M059J (cell line): ENCODE measurements around the gene ATP11A. TPM values are rescaled to one million over a fixed set of nuclear protein-coding genes. Genes with fewer than 3 reads are reported as not detected.
A peak's percentile ranks its signal among the peaks of the same experiment; 100 is the strongest.
"Not testable (repeated sequence)": the region's sequence is repeated elsewhere in the genome, so short reads cannot be mapped to it uniquely, and the experiment has no call there.

Experiments
- DNase-seq: peaks from one replicate; pipeline ENCODE4 v3.0.0-alpha.2; 2012; ENCODE audit warnings: low read depth
- total RNA-seq: library from RNA; depleted of rRNA; stranded (reverse); fragments of >200 nt; shearing (Covaris generic); gene quantifications from 2 replicates; pipeline ENCODE4 v1.2.3, GENCODE V29; 2014

ATP11A gene
- total RNA-seq, 1 experiment from 2014 or later = 6.0 TPM

DNA sequence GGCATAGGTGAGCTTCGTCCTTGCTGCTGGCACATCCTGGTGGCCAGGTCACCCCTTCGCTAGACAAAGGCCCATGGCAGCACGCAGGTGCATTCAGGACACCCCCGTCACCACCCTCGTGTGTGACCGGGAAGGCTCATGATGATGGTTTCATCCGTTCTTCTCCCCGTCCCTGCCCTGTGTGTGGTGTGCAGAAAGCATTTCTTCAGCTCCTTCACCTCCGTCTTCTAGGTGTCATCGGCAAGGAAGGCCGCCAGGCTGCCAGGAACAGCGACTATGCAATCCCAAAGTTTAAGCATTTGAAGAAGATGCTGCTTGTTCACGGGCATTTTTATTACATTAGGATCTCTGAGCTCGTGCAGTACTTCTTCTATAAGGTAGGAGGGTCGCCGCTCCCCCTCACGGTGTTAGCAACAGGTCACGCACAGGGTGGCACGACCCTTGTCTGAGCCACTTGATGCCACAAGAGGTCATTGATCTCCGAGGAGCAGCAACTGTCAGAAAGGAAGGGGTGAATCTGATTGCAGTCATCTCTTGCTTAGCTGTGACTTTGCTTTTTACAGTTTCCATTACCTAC lies 168.2 kb downstream of the ATP11A start:
- DNase-seq = no peak

DNA sequence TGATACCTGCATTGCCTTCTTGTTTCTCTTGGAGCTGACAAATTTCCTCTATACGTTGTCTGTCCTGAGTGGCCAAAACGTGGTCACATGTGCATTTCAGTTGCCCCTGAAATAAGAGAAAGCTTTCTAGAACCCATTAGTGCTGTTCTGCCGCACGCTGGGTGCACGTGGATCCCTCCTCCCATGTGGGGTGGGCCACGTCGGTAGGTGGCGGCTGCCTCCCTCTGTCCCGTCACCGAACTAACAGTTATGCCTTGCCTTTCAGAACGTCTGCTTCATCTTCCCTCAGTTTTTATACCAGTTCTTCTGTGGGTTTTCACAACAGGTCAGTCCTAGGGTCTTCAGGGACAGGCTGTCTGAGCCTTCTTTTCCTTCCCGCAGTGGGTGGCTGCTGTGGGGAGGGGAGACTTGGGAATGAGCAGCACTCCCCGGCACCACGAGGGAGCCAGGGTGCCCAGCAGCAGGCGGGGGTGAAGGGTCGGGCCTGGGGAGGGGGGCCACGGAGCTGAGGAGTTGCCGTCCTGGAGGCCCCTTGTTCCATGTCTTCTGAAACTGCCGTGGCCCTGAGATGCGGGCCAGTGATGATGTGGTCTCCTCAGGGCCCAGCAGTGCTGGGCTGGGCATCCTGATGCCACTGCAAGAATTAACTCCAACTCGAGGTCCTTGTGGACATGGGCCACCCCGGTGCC lies 169.4 kb downstream of the ATP11A start:
- DNase-seq = no peak

DNA sequence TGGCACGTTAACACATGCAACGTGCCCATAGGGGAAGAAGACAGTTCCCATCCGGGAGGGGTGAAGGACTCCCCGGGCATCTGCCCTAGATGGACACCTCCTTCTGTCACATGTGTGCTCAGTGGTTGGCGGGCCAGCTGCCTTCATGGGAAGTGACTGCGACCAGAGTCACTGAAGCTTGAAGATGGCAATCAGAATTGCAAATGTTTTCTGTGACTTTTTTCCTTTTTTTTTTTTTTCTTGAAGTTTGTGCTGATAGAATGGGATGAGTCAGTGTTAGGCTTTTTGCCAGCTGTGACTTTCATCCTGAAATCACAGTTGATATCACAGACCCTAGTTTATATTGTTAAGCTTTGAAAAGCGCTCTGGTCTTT lies 170.0 kb downstream of the ATP11A start:
- DNase-seq = peak; percentile 63

DNA sequence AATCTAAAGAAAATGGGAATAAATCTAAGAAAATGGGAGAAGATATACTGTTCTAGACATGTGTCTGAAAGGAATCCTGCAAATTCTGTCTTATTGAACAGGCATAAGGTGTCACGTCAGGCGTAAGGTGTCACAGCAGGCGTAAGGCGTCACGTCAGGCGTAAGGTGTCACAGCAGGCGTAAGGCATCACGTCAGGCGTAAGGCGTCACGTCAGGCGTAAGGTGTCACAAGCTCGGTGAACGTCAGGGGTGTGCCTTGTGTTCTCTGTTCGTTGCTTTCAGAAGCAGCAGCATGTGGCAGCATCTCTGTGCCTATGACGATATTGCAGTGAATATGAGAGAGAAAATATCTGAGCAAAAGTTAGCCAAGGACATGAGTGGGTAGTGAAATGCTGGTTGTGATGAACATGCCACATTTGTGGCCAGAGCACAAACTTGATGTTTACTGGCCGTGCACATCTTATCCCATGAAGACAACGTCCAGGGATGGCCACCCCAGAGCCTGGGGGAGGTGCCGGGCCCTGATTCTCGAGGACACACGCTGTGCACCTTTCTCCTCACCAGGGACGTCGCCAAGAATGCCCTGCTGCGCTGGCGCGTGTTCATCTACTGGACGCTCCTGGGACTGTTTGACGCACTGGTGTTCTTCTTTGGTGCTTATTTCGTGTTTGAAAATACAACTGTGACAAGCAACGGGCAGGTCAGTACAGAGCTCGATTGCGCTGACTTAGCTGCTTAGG lies 172.2 kb downstream of the ATP11A start:
- DNase-seq = no peak

DNA sequence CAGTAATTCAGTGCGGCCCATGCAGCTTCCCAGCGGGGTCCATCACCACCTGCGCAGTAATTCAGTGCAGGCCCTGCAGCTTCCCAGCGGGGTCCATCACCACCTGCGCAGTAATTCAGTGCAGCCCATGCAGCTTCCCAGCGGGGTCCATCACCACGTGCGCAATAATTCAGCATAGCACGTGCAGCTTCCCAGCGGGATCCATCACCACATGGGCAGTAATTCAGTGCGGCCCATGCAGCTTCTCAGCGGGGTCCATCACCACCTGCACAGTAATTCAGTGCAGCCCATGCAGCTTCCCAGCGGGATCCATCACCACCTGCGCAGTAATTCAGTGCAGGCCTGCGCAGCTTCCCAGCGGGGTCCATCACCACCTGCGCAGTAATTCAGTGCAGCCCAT lies 173.5 kb downstream of the ATP11A start:
- not testable (repeated sequence) for DNase-seq

DNA sequence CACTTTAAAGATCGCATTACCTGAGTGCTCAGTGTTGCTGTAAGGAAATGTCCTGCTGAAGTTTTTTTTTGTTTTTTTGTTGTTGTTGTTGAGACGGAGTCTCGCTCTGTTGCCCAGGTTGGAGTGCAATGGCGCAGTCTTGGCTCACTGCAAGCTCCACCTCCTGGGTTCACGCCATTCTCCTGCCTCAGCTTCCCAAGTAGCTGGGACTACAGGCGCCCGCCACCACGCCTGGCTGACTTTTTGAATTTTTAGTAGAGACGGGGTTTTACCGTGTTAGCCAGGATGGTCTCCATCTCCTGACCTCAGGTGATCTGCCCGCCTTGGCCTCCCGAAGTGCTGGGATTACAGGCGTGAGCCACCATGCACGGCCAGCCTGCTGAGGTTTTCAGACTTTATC lies 175.6 kb downstream of the ATP11A start:
- DNase-seq = not testable (repeated sequence)

DNA sequence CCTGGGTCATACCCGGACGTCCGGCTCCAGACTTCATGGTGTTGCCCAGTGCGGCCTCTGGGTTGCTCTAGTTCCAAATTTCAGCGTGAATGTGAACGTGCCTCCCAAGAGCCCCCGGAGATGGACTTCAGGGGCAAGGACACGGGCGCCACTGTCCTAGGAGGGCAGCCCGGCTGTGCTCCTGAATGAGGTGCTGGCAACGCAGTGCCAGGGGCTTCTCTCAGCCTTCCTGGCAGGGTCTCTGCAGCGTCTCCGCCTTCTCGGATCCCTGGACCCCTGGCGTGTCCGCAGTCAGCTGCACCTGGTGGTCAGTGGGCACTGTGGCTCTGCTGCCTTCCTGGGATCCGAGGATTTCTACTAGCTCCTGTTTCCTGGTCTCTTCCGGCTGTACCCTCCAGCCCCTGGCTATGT lies 177.5 kb downstream of the ATP11A start:
- DNase-seq = no peak

GRCh38 chr13:112868308-112868707 lies 178.5 kb downstream of the ATP11A start:
- DNase-seq = no peak

DNA sequence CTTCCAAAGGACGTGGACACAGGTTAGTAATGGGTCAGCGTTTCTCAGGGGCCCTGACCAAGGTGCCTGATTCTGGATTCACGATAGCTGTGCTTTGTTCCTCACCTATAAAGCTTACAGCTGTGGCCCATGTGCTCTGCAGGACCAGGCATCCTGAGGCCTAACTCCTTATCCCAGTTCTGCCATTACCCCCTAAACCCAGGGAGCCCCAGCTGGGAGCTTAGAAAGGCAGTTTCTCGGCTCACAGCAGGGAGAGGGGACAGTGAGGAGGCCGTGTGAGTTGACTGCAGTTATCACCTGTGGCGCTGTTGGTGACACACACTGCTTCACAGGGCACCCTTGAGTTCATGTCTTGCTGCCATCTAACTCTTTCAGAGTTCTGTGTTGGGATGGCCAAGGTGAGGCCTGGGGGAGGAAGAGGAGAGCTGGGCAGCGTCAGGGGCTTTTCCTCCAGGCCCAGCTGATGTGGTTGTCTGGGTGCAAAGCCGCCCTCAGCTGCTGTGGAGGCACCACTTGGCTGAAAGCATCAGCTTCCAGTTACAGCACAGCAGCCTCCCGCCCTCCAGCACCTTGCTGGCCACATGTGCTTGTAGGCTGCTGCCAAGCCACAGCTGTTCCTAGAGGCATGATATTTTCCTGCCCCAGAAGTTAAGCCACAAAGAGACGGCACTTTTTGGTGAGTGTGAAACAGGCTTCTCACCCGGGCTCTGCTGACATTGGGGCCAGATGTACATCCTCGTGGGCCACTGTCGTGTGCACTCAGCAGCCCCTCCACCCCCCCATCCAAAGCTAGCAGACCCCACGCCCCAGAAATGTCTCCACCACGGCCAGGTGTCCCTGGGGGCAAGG lies 179.6 kb downstream of the ATP11A start:
- no peak for DNase-seq

GRCh38 chr13:112870051-112870331 lies 180.2 kb downstream of the ATP11A start:
- no peak for DNase-seq

DNA sequence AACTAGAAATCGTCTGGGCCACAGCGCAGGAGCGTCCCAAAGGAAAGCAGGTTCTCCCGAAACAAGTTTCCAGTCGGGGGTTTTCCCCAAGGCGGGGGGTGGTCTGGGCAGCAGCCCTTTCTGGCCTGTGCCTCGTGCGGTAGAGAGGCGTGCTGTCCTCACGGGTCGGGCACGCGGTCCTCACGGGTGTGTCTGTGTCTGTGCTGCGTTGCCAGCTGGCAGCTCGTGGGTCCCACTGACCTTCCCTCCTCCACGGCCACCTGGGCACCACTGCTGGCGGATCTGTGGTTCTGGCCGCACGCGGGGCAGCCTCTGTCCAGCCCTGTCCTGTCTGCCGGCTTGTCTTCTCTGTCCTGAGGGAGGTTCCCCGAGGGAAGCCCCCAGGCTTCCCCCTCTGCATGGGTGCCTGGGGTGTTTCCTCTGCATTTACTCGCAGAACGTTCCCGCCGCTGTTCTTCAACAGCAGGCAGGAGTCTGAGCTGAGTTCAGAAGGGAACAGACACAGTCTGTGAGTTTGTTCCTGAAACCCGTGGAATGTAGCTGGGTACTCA lies 181.0 kb downstream of the ATP11A start:
- DNase-seq = no peak

DNA sequence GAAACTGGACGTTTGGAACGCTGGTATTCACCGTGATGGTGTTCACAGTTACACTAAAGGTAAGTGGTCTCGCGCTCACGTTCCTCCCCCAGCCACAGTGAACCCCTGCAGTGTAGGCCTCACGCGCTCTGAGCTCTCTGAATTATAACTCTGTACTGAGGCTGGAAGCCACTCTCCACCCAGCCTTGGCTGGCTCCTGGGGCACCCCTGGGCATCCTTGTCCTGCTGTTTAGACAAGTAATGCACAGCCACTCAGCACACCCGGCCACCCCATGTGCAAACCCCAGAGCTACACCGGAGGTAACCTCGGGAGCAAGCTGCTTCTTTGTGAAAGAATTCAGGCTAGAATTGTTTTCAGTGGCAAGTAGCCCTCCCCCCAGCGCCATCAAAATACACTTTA lies 181.9 kb downstream of the ATP11A start:
- no peak for DNase-seq

DNA sequence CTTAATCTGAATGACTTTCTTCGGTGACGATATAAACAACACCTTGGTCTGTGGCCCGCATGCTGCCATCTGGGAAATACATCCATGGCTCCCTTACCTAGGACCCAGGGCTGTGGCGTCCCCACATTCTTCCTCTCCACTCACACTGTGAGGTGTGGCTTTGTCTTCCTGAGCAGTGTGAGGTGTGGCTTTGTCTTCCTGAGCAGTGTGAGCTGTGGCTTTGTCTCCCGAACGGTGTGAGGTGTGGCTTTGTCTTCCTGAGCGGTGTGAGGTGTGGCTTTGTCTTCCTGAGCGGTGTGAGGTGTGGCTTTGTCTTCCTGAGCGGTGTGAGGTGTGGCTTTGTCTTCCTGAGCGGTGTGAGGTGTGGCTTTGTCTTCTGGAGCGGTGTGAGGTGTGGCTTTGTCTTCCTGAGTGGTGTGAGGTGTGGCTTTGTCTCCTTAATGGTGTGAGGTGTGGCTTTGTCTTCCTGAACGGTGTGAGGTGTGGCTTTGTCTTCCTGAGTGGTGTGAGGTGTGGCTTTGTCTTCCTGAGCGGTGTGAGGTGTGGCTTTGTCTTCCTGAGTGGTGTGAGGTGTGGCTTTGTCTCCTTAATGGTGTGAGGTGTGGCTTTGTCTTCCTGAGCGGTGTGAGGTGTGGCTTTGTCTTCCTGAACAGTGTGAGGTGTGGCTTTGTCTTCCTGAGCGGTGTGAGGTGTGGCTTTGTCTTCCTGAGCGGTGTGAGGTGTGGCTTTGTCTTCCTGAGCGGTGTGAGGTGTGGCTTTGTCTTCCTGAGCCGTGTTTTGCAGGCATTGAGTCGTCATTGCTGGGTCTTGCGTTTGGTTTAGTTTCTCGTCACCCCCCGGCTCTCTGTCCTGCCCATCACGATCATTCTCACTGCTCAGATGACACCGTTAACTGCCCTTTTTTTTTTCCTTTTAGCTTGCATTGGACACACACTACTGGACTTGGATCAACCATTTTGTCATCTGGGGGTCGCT lies 183.1 kb downstream of the ATP11A start:
- DNase-seq = not testable (repeated sequence)

DNA sequence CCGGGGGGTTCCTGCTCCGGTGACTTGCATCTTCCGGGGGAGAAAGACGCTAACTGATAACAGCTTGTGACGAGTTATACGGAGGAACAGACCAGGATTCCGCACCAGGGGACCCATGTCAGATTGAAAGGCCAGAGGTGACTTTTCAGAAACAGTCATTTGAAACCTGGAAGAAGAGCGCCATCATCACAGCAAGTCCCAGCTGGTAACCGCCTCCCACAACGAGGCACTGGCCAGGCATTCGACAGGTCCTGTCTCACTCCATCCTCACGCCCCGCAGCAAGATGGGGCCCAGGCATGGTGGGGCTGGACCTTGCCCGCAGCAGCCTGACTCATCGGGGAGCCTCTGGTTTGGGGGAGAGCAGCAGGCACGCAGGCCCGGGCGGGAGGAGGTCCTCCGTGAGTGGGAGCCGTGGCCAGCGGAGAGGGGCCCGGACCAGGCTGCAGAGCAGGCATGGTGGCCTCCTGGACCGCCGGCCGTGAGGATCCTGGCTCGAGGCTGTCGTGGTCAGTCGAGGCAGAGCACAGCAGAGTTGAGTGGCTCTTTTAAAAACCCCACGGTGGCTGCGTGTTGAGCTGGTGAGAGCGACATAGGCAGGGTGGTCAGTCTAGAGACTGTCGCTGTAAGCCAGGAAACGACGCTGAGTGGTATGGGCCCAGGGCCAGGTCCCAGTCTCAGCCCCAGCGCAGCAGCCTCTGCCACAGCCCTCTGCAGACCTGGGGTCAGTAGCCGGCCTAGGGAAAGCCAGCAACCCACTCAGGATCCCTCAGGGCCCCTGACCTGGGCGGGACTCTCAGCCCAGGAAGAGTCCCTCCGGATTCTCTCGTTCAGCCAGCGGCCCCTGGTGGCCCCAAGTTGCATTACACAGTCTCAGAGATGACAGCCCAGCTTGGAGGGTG lies 184.3 kb downstream of the ATP11A start:
- DNase-seq = peak; percentile 56

- no peak for DNase-seq
These were observed 185.0 kb downstream of the ATP11A start for GRCh38 chr13:112874751-112875300.

GRCh38 chr13:112875627-112876026 lies 185.8 kb downstream of the ATP11A start:
- DNase-seq = no peak

GRCh38 chr13:112876305-112877000 lies 186.6 kb downstream of the ATP11A start:
- no peak for DNase-seq

- DNase-seq = no peak
These were observed 187.2 kb downstream of the ATP11A start for GRCh38 chr13:112877066-112877465.

DNA sequence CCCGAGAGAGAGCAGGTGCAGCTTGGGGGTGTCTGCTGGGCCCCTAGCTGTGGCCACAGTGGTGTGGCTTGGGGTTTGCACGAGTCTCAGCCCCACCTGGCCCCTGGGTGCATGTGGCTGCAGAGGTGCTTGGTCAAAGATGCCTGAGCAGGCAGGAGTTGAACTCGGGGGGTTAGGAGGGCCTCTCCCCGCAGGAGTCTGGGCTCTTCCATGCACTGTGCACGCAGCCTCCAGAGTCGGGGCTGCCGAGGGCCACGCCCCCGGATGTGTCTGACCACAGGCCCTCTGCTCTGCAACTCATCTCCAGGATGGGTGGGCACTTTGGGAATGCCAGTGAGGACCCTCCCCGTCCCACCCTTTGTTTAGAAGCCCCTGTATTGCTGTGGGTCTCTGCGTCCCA lies 187.7 kb downstream of the ATP11A start:
- no peak for DNase-seq
